NCI-H2227 (cell line): ENCODE measurements around the gene C10orf62.
A peak's percentile ranks its signal among the peaks of the same experiment; 100 is the strongest.
"Not testable (repeated sequence)": the region's sequence is repeated elsewhere in the genome, so short reads cannot be mapped to it uniquely, and the experiment has no call there.

Experiments
- DNase-seq: peaks from one replicate; lab custom pipeline; 2025; ENCODE audit not compliant: unreplicated experiment; lab: John Stamatoyannopoulos, UW

The C10orf62 gene

GRCh38 chr10:97589479-97589878 is at the start of gene C10orf62:
C10orf62 (plus strand) TSS chr10:97589721; CDS start chr10:97589898, 177 bp downstream.
- no peak for DNase-seq

DNA sequence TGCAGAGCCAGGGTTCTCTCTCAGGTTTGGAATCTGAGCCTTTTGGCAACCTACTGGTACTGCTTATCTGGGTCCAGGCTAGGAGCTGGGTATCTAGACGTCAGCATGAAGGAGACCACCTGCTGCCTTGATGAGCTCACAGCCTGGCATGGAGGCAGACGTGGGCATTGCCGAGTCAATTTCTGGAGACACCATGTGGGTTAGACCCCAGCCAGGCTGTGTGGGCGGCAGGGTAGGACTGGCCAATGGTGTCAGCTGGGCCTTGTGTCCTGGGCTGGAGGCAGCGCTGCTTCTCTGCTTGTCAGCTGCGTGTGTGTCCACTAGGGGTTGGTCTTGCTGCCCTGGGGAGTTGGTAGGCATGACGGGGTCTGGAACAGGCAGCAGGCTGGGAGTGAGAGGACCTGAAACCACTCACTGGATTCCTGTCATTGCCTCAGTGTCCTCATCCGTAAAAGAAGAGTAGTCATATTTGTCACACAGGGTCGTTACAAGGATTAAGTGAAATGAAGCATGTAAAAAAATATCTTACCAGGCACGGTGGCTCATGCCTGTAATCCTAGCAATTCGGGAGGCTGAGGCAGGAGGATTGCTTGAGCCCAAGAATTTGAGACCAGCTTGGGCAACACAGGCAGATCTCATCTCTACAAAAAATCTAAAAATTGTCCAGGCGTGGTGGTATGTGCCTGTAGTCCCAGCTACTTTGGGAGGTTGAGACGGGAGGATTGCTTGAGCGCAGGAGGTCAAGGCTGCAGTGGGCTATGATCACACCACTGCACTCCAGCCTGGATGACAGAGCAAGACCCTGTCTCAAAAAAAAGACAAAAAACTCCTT is 48.6 kb upstream of the C10orf62 start:
- DNase-seq = no peak

GRCh38 chr10:97542169-97543024 is 47.1 kb upstream of the C10orf62 start:
- DNase-seq = peak; percentile 6

- DNase-seq = no peak
Measured at GRCh38 chr10:97543025-97543546, 46.4 kb upstream of the C10orf62 start.

DNA sequence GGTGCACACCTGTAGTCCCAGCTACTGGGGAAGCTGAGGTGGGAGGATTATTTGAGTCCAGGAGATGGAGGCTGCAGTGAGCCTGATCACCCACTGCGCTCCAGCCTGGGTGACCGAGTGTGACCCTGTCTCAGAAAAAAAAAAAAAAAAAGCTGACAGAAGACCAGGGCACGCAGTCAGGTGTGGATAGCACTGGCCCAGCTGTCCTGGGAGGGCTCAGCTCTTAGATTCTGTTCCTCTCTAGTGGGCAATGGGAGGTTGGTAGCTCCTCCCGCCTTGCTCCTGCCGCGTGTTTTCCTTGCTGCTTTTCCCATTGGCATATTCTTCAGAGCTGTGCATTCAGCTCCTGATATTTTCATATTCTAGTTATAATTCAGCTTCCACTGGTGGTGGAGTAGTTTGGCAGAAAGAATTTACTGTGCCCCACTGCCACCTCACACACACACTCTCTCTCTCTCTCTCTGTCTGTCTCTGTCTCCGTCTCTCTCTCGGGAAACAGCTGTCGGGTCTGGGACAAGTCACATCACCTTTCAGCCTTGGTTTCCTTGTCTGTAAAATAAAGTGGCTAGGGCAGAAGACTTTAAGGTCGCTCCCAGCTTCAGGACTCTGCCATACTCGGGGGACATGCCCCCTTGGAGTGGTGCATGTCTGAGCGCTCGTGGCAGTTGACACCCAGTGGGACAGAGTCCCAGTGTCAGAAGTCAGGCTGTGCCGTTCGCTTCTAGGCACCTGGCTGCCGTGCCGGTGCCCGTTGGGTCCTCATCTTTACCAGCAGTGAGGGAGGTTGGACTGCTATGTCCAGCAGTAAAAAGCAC is 42.9 kb upstream of the C10orf62 start:
- DNase-seq = no peak

DNA sequence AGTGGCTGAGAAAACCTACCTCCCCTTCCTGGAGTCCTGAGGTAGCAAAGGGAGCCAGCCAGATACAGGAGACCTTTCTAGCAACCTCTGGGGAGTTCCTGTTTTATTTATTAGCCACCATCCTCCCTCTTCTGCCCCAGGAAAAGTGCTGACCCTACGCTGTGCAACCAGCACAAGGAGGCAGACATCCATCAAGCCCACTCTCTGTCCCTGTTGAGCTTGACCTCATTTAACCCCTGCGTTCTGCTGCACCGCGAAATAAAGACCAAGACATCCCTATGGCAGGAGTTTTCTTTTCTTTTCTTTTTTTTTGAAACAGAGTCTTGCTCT is 42.3 kb upstream of the C10orf62 start:
- DNase-seq = no peak

GRCh38 chr10:97547962-97548361 is 41.6 kb upstream of the C10orf62 start:
- peak; percentile 25 for DNase-seq

DNA sequence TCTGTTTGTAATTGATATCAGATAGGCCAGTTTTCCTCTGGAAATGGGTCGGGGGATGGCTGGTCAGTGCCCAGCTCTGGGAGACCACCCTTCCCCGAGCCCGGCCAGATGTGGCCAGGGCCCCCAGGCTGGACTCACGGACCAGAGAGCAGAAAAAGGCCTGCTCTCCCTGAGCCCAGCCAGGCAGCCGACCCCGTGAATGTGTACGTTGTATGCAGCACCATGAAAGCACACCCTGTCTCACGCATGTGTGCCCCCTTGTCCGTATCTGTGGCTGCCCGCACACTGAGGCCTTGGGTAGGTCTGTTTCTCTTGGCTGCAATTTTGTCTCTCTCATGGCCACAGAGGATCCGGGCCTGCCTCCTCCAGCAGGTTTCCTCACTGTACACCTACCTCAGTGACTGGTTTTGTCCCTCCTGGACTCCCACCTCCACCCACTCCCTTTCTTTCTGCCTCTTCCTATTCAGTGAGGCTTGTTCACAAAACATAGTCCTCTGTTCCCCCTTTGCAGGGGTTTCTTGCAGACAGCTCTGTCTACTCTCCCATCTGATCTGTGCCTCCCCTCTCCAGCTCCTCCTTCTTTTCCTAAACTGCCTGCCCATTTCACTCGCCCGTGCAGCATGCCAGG is 40.6 kb upstream of the C10orf62 start:
- DNase-seq = no peak

- DNase-seq = peak; percentile 47
Measured at GRCh38 chr10:97549587-97550322, 39.8 kb upstream of the C10orf62 start.

DNA sequence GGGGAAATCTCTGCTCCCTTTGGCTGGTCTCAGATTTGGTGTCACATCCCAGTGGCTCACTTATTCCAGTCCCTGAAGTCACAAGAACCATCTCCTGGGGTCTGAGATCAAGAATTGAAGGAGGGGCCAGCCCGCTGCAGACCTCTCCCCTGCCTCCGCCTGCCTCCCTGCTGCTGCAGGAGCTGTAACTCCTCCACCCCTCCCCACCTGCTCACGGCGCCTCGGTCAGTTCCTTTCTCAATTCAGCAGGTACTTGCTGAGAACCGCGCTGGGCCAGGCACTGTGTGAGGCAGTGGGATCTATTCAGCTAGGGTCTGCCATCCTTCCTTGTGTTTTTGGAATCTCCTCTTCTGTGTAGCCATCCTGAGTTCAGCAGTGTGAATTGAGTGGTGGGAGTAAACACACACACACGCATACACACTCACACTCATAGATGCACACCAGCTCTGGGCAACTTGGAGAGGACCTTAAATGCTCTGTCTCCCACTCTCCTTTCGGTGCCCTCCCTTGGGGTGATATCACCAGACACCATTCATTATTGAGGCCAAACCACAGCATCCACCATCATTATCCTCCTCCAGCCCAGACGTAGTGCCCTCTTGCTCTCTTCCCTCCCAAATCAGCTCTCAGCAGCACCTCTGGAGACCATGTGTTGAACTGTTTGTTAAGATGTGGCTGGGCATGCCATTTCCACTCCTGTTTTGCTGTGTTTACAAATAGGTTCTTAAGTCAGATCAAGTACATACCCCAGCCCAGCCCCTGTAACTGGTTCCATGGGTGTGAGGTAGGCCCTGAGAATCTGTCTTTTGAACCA is 39.0 kb upstream of the C10orf62 start:
- DNase-seq = peak; percentile 32

DNA sequence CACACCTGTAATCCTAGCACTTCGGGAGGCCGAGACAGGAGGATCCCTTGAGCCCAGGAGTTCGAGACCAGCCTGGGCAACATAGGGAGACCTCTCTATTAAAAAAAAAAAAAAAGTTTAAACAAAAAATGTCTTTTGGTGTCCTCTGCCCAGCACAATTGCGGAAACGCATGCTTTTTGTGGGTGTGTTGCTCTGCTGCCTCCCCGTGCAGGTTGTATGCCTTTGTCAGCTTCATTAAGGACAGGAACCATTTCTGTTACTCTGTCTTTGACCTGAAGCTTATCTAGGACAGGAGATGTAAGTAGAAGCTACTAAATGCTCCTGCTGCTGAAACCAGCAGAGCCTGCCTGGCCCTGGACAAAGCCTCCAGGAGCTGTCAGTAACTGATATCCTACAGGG is 38.2 kb upstream of the C10orf62 start:
- no peak for DNase-seq

DNA sequence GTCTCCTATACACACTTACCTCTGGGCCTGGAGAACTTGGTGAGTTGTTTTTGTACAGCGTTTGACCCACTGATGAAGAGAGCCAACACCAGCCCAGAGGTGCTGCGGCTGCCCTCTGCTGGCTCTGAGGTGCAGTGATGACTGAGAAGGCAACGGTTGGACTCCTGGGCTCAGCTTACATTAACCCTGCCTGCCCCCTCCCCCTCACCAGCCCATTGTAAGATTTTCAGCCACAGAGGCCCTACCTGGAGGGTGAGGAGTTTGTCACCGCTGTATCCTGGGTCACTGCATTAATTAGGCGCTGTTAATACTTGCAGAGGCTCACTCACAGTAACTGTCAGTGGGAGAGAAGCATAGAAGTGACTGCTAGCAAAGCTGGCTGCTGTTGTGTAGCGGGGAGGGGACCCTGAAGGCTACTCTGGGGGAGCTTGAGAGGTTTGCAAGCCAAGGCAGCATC is 35.9 kb upstream of the C10orf62 start:
- DNase-seq = peak; percentile 47

DNA sequence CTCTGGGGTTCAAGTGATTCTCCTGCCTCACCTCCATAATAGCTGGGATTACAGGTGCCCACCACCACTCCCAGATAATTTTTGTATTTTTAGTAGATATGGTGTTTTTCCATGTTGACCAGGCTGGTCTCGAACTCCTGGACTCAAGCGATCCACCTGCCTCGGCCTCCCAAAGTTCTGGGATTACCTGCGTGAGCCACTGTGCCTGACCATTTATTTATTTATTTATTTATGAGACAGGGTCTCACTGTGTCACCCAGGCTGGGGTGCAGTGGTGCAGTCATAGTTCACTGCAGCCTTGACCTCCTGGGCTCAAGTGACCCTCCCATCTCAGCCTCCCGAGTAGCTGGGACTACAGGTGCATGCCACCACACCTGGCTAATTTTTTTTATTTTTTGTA is 35.2 kb upstream of the C10orf62 start:
- not testable (repeated sequence) for DNase-seq

- DNase-seq = not testable (repeated sequence)
Measured at GRCh38 chr10:97555541-97555940, 34.0 kb upstream of the C10orf62 start.

- not testable (repeated sequence) for DNase-seq
Measured at GRCh38 chr10:97560731-97561381, 28.7 kb upstream of the C10orf62 start.

- DNase-seq = not testable (repeated sequence)
Measured at GRCh38 chr10:97561386-97562077, 28.0 kb upstream of the C10orf62 start.

DNA sequence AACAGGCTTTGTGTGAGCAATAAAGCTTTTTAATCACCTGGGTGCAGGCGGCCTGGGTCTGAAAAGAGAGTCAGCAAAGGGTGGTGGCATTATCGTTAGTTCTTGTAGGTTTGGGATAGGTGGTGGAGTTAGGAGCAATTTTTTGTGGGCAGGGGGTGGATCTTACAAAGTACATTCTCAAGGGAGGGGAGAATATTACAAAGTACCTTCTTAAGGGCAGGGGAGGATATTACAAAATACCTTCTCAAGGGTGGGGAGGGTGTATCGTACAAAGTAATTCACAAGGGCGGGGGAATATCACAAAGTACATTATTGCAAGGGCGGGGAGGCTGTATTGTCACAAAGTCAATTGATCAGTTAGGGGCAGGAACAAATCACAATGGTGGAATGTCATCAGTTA is 27.2 kb upstream of the C10orf62 start:
- not testable (repeated sequence) for DNase-seq

DNA sequence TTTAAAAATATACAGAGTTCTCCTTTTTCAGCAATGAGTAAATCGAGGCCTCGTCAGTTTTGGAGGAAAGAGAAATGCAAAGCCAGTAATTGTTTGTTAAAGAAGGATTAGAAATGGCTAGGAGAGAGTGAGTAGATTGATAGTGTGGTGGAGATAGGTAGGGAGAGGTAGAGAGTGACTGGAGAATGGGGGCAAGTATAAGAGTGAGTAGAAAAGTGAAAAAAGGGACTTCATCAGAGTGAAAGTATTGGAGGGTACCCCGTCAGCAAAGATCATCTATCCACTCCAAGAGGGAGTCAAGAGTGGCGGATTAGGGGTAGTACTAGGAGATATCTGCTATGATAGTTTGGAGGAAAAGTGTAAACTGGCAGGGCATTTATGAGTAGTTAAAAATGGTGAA is 26.2 kb upstream of the C10orf62 start:
- no peak for DNase-seq
